ENCODE measurements around the gene TMPO. TPM values are rescaled to one million over a fixed set of nuclear protein-coding genes. Genes with fewer than 3 reads are reported as not detected.
"Not testable (repeated sequence)": the region's sequence is repeated elsewhere in the genome, so short reads cannot be mapped to it uniquely, and the experiment has no call there.

Gene TMPO
- total RNA-seq, 1 donor from 2014 or later, result 65.8 TPM

DNA sequence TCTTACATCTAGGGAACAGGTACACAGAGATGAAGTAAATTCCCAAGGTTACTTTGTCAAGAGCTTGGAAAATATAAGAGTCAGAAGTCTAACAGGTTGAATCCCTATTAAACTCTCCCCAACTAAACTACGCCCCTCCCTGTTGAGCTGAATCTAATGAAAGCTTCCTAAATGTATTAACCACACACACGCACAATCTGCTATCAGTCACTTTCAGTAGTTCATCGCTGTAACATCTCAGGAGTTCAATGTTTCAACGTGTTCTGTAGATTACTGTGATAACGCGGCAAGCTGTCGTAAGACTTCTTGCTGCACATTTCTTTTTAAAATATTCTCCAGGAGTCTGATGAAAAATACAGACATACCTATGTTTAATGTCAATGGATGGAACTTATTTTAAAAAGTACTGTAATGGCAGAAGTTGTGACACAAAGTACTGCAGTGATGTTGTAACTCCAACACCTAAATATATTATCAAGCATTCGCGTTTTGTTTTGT, 77.5 kb downstream of the TMPO start:
- Histone ChIP-seq H3K4me1 (ENCODE audit: control insufficient read depth in 3 of 3, insufficient read depth in 3 of 3, low read length in 3 of 3) (peaks cover 12 to 16% (median 13%) of the 10 kb centered on the region in 3 donors), H3K9ac (ENCODE audit: low read depth in 1 of 3, low read length in 3 of 3) (peak overlapping the region; percentile 75 to 89 (median 82)), H3K27ac (ENCODE audit: low read depth, low read length) (peak overlapping the region; percentile 98), H3K27me3 (ENCODE audit: control insufficient read depth in 3 of 3, insufficient read depth in 3 of 3, low read length in 3 of 3) (no peaks in the 10 kb centered on the region), H3K9me3 (ENCODE audit: control insufficient read depth in 3 of 3, low read length in 3 of 3) (no peaks in the 10 kb centered on the region), H3K4me3 (ENCODE audit: low read length in 3 of 3) (peak overlapping the region; percentile 67 to 99 (median 92)), H3K36me3 (ENCODE audit: control insufficient read depth in 3 of 3, insufficient read depth in 3 of 3, low read length in 3 of 3) (peaks cover 19 to 21% (median 20%) of the 10 kb centered on the region in 3 donors)

DNA sequence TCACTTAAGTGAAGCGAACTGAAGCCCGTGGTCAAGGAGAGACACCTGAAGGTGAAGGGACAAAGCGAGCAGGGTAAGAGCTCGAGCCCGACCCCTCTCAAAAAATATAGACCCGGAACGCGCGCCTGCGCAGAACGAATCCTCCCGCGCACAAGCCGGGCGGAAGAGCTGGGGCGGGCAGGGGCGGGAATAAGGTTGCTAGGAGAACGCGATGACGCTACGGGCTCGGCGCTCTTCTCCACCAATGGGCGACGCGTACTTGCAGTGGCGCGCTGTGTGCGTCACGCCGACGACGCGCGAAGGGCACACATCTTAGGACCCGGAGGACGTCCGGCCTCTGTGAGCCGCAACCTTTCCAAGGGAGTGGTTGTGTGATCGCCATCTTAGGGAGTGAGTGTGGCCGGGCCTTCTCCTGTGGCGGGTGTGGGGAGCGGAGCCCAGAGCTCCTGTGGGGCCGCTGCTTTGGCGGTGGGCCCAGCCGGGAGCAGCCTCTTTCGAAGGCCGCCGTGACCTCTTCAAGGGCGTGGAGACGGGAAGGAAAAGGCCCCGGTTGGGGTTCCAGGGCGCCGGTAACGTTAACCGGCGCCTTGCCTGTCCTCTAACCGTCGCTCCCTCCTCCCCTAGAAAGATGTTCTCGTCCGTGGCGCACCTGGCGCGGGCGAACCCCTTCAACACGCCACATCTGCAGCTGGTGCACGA, 78.1 kb downstream of the TMPO start, which contains the start of gene SLC25A3:
Gene SLC25A3 (plus strand): TSS at position 336 of the 699 bp plus-strand sequence. CDS start 293 bp downstream, at position 629.
- Histone ChIP-seq H3K36me3 (ENCODE audit: control insufficient read depth in 3 of 3, insufficient read depth in 3 of 3, low read length in 3 of 3) (peaks cover 21 to 25% (median 25%) of the 10 kb centered on the region in 3 donors), H3K27ac (ENCODE audit: low read depth, low read length) (peak within 1 kb of the TSS; percentile 98), H3K4me1 (ENCODE audit: control insufficient read depth in 3 of 3, insufficient read depth in 3 of 3, low read length in 3 of 3) (peaks cover 12 to 16% (median 13%) of the 10 kb centered on the region in 3 donors), H3K9me3 (ENCODE audit: control insufficient read depth in 3 of 3, low read length in 3 of 3) (no peaks in the 10 kb centered on the region), H3K27me3 (ENCODE audit: control insufficient read depth in 3 of 3, insufficient read depth in 3 of 3, low read length in 3 of 3) (no peaks in the 10 kb centered on the region), H3K9ac (ENCODE audit: low read depth in 1 of 3, low read length in 3 of 3) (peak within 1 kb of the TSS; percentile 99 to 100 (median 100)), H3K4me3 (ENCODE audit: low read length in 3 of 3) (peak within 1 kb of the TSS; percentile 92 to 99 (median 98))

DNA sequence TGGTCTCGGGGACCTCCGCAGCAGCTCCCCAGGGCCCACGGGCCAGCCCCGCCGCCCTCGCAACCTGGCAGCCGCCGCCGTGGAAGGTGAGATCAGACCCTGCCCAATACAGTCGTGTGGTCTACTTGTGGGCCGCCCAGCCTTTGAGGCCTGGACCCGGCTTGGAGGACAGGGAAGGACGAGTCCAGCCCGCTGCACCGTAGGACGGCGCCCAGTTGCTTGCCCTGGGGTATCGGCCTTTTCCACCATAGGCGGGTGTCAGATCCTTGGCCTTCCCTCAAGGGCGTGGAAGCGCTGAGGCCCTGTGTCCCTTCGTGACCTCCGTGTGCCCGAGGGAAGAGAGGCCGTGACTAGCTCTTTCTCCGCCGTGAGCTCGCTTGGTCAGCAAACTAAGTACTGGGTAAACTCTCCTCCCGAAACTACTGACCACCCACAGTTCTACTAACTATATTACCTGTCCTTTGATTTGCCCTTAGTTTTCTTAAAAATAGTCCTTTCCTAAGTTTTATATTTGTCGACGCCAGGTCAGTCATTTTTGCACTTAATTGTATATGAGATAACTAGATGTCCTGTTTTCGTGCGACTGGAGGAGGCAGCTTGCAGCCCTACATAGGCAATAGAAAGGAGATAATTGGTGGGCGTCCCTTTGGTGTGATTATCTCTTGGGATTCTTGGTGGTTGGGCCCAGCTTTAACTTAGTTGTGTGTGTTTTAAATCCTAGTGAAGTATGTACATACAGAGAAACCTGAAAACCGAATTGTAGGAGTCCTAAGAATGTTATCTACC, 78.9 kb downstream of the TMPO start:
- Histone ChIP-seq H3K9ac (ENCODE audit: low read depth in 1 of 3, low read length in 3 of 3) (peak overlapping the region; percentile 99 to 100 (median 100)), H3K9me3 (ENCODE audit: control insufficient read depth in 3 of 3, low read length in 3 of 3) (no peaks in the 10 kb centered on the region), H3K4me3 (ENCODE audit: low read length in 3 of 3) (peak overlapping the region; percentile 87 to 99 (median 98)), H3K4me1 (ENCODE audit: control insufficient read depth in 3 of 3, insufficient read depth in 3 of 3, low read length in 3 of 3) (peaks cover 12 to 16% (median 13%) of the 10 kb centered on the region in 3 donors), H3K36me3 (ENCODE audit: control insufficient read depth in 3 of 3, insufficient read depth in 3 of 3, low read length in 3 of 3) (peaks cover 23 to 31% (median 28%) of the 10 kb centered on the region in 3 donors), H3K27ac (ENCODE audit: low read depth, low read length) (peak overlapping the region; percentile 98), H3K27me3 (ENCODE audit: control insufficient read depth in 3 of 3, insufficient read depth in 3 of 3, low read length in 3 of 3) (no peaks in the 10 kb centered on the region)

- no peaks in the 10 kb centered on the region for H3K27me3 ChIP-seq (ENCODE audit: control insufficient read depth in 3 of 3, insufficient read depth in 3 of 3, low read length in 3 of 3)
- H3K9ac ChIP-seq (ENCODE audit: low read depth in 1 of 3, low read length in 3 of 3), result peak overlapping the region; percentile 99 to 100 (median 100)
- H3K9me3 ChIP-seq (ENCODE audit: control insufficient read depth in 3 of 3, low read length in 3 of 3), result no peaks in the 10 kb centered on the region
- H3K4me3 ChIP-seq (ENCODE audit: low read length in 3 of 3), result peak overlapping the region; percentile 87 to 99 (median 98)
- peak overlapping the region; percentile 98 for H3K27ac ChIP-seq (ENCODE audit: low read depth, low read length)
- H3K4me1 ChIP-seq (ENCODE audit: control insufficient read depth in 3 of 3, insufficient read depth in 3 of 3, low read length in 3 of 3), result peaks cover 12 to 16% (median 13%) of the 10 kb centered on the region in 3 donors
- peaks cover 33 to 41% (median 40%) of the 10 kb centered on the region in 3 donors for H3K36me3 ChIP-seq (ENCODE audit: control insufficient read depth in 3 of 3, insufficient read depth in 3 of 3, low read length in 3 of 3)
These were observed 80.0 kb downstream of the TMPO start for GRCh38 chr12:98595243-98595988.

DNA sequence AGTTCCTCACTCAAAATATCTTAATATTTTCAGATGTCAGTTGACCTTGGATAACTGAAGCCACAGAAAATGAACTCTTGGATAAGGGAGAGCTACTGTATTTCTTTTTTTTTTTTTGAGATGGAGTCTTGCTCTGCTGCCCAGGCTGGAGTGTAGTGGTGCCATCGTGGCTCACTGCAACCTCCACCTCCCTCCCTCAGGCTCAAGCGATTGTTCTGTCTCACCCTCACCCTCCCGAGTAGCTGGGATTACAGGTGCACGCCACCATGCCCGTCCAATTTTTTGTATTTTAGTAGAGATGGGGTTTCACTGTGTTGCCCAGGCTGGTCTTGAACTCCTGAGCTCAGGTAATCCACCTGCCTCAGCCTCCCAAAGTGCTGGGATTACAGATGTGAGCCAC, 81.9 kb downstream of the TMPO start:
- not testable (repeated sequence) for H3K27me3 ChIP-seq (ENCODE audit: control insufficient read depth in 3 of 3, insufficient read depth in 3 of 3, low read length in 3 of 3); H3K9ac ChIP-seq (ENCODE audit: low read depth in 1 of 3, low read length in 3 of 3); H3K9me3 ChIP-seq (ENCODE audit: control insufficient read depth in 3 of 3, low read length in 3 of 3); H3K27ac ChIP-seq (ENCODE audit: low read depth, low read length); H3K4me3 ChIP-seq (ENCODE audit: low read length in 3 of 3)
- Histone ChIP-seq H3K4me1 (ENCODE audit: control insufficient read depth in 3 of 3, insufficient read depth in 3 of 3, low read length in 3 of 3) (peaks cover 12 to 16% (median 13%) of the 10 kb centered on the region in 3 donors), H3K36me3 (ENCODE audit: control insufficient read depth in 3 of 3, insufficient read depth in 3 of 3, low read length in 3 of 3) (peaks cover 47 to 60% (median 57%) of the 10 kb centered on the region in 3 donors)

Small RNA genes within 50 kb of the gene (small RNA-seq; reads per million reads assigned to genes)
- 1.3 reads per million, percentile 81 among the genes with 10 or more reads in this experiment for gene SNORA53

Other genes starting within 250 kb of the TMPO start
- 666 TPM for gene SLC25A3, start 78.1 kb downstream of the TMPO start, total RNA-seq
- gene IKBIP, start 129.2 kb downstream of the TMPO start, total RNA-seq, result 11.5 TPM
- gene APAF1, start 129.7 kb downstream of the TMPO start, total RNA-seq, result 39.1 TPM

All from skeletal muscle tissue (tissue), 5 donors.